ENCODE results near the gene SPINDOC.

SPINDOC gene

GRCh38 chr11:63870351-63871140 is 57.3 kb downstream of the SPINDOC start:
- TF ChIP-seq EP300 (IDR thresholded peaks at IDR 0.05; ENCODE audit: borderline replicate concordance) = no peak
- TF ChIP-seq EGR1 (IDR thresholded peaks at IDR 0.05) = no peak
- TF ChIP-seq ZBTB7A (IDR thresholded peaks at IDR 0.05; ENCODE audit: low read depth) = no peak
- no peak for TF ChIP-seq TEAD4 (IDR thresholded peaks at IDR 0.05)
- no peak for TF ChIP-seq CEBPB (IDR thresholded peaks at IDR 0.05)
- no peak for TF ChIP-seq MAX (IDR thresholded peaks at IDR 0.05)
- no peak for TF ChIP-seq USF1 (IDR thresholded peaks at IDR 0.05)
- TF ChIP-seq RAD21 (IDR thresholded peaks at IDR 0.05; ENCODE audit: low read depth) = no peak
- no peak for TF ChIP-seq TCF12 (IDR thresholded peaks at IDR 0.05; ENCODE audit: low read depth)
- TF ChIP-seq CREB1 (IDR thresholded peaks at IDR 0.05; ENCODE audit: low read depth) = no peak
- no peak for TF ChIP-seq TAF1 (IDR thresholded peaks at IDR 0.05; ENCODE audit: low read depth)
- no peak for TF ChIP-seq REST (IDR thresholded peaks at IDR 0.05; ENCODE audit: low read depth)
- no peak for TF ChIP-seq NFIC (IDR thresholded peaks at IDR 0.05)
- no peak for TF ChIP-seq YY1 (IDR thresholded peaks at IDR 0.05; ENCODE audit: low read depth)
- no peak for TF ChIP-seq FOXM1 (IDR thresholded peaks at IDR 0.05; ENCODE audit: borderline replicate concordance, low read depth)

GRCh38 chr11:63871962-63872799 is 58.9 kb downstream of the SPINDOC start:
- TF ChIP-seq CEBPB (IDR thresholded peaks at IDR 0.05) (peak; percentile 98), NFIC (IDR thresholded peaks at IDR 0.05) (no peak), TAF1 (IDR thresholded peaks at IDR 0.05; ENCODE audit: low read depth) (no peak), CREB1 (IDR thresholded peaks at IDR 0.05; ENCODE audit: low read depth) (no peak), TEAD4 (IDR thresholded peaks at IDR 0.05) (peak; percentile 27; the same call in 1 of the 2 replicates), FOXM1 (IDR thresholded peaks at IDR 0.05; ENCODE audit: borderline replicate concordance, low read depth) (no peak), EGR1 (IDR thresholded peaks at IDR 0.05) (no peak), MAX (IDR thresholded peaks at IDR 0.05) (peak; percentile 28; the same call in 1 of the 2 replicates), RAD21 (IDR thresholded peaks at IDR 0.05; ENCODE audit: low read depth) (peak; percentile 66), EP300 (IDR thresholded peaks at IDR 0.05; ENCODE audit: borderline replicate concordance) (no peak)

GRCh38 chr11:63872800-63873197 is 59.5 kb downstream of the SPINDOC start:
- no peak for TF ChIP-seq TEAD4 (IDR thresholded peaks at IDR 0.05)
- TF ChIP-seq USF1 (IDR thresholded peaks at IDR 0.05) = no peak
- no peak for TF ChIP-seq NFIC (IDR thresholded peaks at IDR 0.05)
- no peak for TF ChIP-seq MAX (IDR thresholded peaks at IDR 0.05)
- no peak for TF ChIP-seq FOXM1 (IDR thresholded peaks at IDR 0.05; ENCODE audit: borderline replicate concordance, low read depth)
- TF ChIP-seq TAF1 (IDR thresholded peaks at IDR 0.05; ENCODE audit: low read depth) = no peak
- TF ChIP-seq RAD21 (IDR thresholded peaks at IDR 0.05; ENCODE audit: low read depth) = no peak
- TF ChIP-seq EP300 (IDR thresholded peaks at IDR 0.05; ENCODE audit: borderline replicate concordance) = no peak
- no peak for TF ChIP-seq TCF12 (IDR thresholded peaks at IDR 0.05; ENCODE audit: low read depth)
- no peak for TF ChIP-seq CEBPB (IDR thresholded peaks at IDR 0.05)
- TF ChIP-seq EGR1 (IDR thresholded peaks at IDR 0.05) = no peak
- TF ChIP-seq YY1 (IDR thresholded peaks at IDR 0.05; ENCODE audit: low read depth) = no peak
- TF ChIP-seq CREB1 (IDR thresholded peaks at IDR 0.05; ENCODE audit: low read depth) = no peak
- no peak for TF ChIP-seq ZBTB7A (IDR thresholded peaks at IDR 0.05; ENCODE audit: low read depth)
- TF ChIP-seq REST (IDR thresholded peaks at IDR 0.05; ENCODE audit: low read depth) = no peak

GRCh38 chr11:63873311-63873710 is 60.1 kb downstream of the SPINDOC start:
- TF ChIP-seq USF1 (IDR thresholded peaks at IDR 0.05) (no peak), EP300 (IDR thresholded peaks at IDR 0.05; ENCODE audit: borderline replicate concordance) (no peak), ZBTB7A (IDR thresholded peaks at IDR 0.05; ENCODE audit: low read depth) (no peak), NFIC (IDR thresholded peaks at IDR 0.05) (no peak), TCF12 (IDR thresholded peaks at IDR 0.05; ENCODE audit: low read depth) (no peak), RAD21 (IDR thresholded peaks at IDR 0.05; ENCODE audit: low read depth) (no peak), MAX (IDR thresholded peaks at IDR 0.05) (no peak), FOXM1 (IDR thresholded peaks at IDR 0.05; ENCODE audit: borderline replicate concordance, low read depth) (no peak), REST (IDR thresholded peaks at IDR 0.05; ENCODE audit: low read depth) (no peak), YY1 (IDR thresholded peaks at IDR 0.05; ENCODE audit: low read depth) (no peak), TAF1 (IDR thresholded peaks at IDR 0.05; ENCODE audit: low read depth) (no peak), EGR1 (IDR thresholded peaks at IDR 0.05) (no peak), CEBPB (IDR thresholded peaks at IDR 0.05) (no peak), CREB1 (IDR thresholded peaks at IDR 0.05; ENCODE audit: low read depth) (no peak), TEAD4 (IDR thresholded peaks at IDR 0.05) (no peak)
